Activated T-cell treated with anti-CD3 and anti-CD28 coated beads, Interleukin-2, amount 50 U/mL, for 24 hours (primary cell): Measurements from ENCODE around the gene PAFAH2.
"Not testable (repeated sequence)": the region's sequence is repeated elsewhere in the genome, so short reads cannot be mapped to it uniquely, and the experiment has no call there.

Source experiments
- DNase-seq: peaks from one replicate; pipeline ENCODE4 v3.0.0-alpha.2; 2020
- H3K27ac Mint-ChIP-seq: 2 replicates; pipeline ENCODE4 v1.8.0; 2020; ENCODE audit warnings: mild to moderate bottlenecking, mixed read lengths
- H3K27me3 Mint-ChIP-seq: 2 replicates; pipeline ENCODE4 v1.8.0; 2020; ENCODE audit warnings: mixed read lengths
- H3K36me3 Mint-ChIP-seq: 2 replicates; pipeline ENCODE4 v1.8.0; 2020; ENCODE audit warnings: low read depth, mixed read lengths
- H3K4me1 Mint-ChIP-seq: 2 replicates; pipeline ENCODE4 v1.8.0; 2020; ENCODE audit warnings: low read depth, mixed read lengths
- H3K4me3 Mint-ChIP-seq: 2 replicates; pipeline ENCODE4 v1.8.0; 2020; ENCODE audit warnings: mild to moderate bottlenecking, moderate library complexity, mixed read lengths
- H3K9me3 Mint-ChIP-seq: 2 replicates; pipeline ENCODE4 v1.8.0; 2020; ENCODE audit warnings: mixed read lengths

Gene PAFAH2

GRCh38 chr1:25990251-25990650 lies 7.6 kb downstream of the PAFAH2 start:
- H3K9me3 Mint-ChIP-seq: no peaks in the 10 kb centered on the region
- peaks cover 63% of the 10 kb centered on the region for H3K4me1 Mint-ChIP-seq
- H3K27me3 Mint-ChIP-seq: no peaks in the 10 kb centered on the region
- peak overlapping the region; percentile 88 for H3K27ac Mint-ChIP-seq
- peaks cover 31% of the 10 kb centered on the region for H3K36me3 Mint-ChIP-seq
- DNase-seq: no peak
- H3K4me3 Mint-ChIP-seq: peak overlapping the region; percentile 75

GRCh38 chr1:25989440-25990234 lies 8.2 kb downstream of the PAFAH2 start:
- Mint-ChIP-seq H3K36me3 (peaks cover 34% of the 10 kb centered on the region), H3K4me3 (peak overlapping the region; percentile 75), H3K27me3 (no peaks in the 10 kb centered on the region), H3K27ac (peak overlapping the region; percentile 88), H3K9me3 (no peaks in the 10 kb centered on the region), H3K4me1 (peaks cover 61% of the 10 kb centered on the region)
- DNase-seq: peak; percentile 38

GRCh38 chr1:25987951-25988350 lies 9.9 kb downstream of the PAFAH2 start:
- no peak overlapping the region for H3K27ac Mint-ChIP-seq
- peaks cover 53% of the 10 kb centered on the region for H3K4me1 Mint-ChIP-seq
- H3K4me3 Mint-ChIP-seq: no peak overlapping the region
- no peaks in the 10 kb centered on the region for H3K27me3 Mint-ChIP-seq
- H3K36me3 Mint-ChIP-seq: peaks cover 47% of the 10 kb centered on the region
- no peaks in the 10 kb centered on the region for H3K9me3 Mint-ChIP-seq
- no peak for DNase-seq

- not testable (repeated sequence) for H3K27me3 Mint-ChIP-seq, DNase-seq, H3K4me3 Mint-ChIP-seq, H3K9me3 Mint-ChIP-seq, H3K27ac Mint-ChIP-seq
- peaks cover 59% of the 10 kb centered on the region for H3K36me3 Mint-ChIP-seq
- H3K4me1 Mint-ChIP-seq: peaks cover 41% of the 10 kb centered on the region
These were observed 11.1 kb downstream of the PAFAH2 start for GRCh38 chr1:25986773-25987172.

- peaks cover 35% of the 10 kb centered on the region for H3K4me1 Mint-ChIP-seq
- no peak overlapping the region for H3K27ac Mint-ChIP-seq
- H3K9me3 Mint-ChIP-seq: no peaks in the 10 kb centered on the region
- no peaks in the 10 kb centered on the region for H3K27me3 Mint-ChIP-seq
- DNase-seq: no peak
- no peak overlapping the region for H3K4me3 Mint-ChIP-seq
- peaks cover 67% of the 10 kb centered on the region for H3K36me3 Mint-ChIP-seq
These were observed 12.2 kb downstream of the PAFAH2 start for GRCh38 chr1:25985670-25986069.

GRCh38 chr1:25985171-25985570 lies 12.7 kb downstream of the PAFAH2 start:
- Mint-ChIP-seq H3K4me1 (peaks cover 30% of the 10 kb centered on the region), H3K4me3 (no peak overlapping the region), H3K27ac (no peak overlapping the region), H3K27me3 (no peaks in the 10 kb centered on the region), H3K36me3 (peaks cover 65% of the 10 kb centered on the region), H3K9me3 (no peaks in the 10 kb centered on the region)
- no peak for DNase-seq

GRCh38 chr1:25979210-25979609 lies 18.7 kb downstream of the PAFAH2 start:
- H3K4me3 Mint-ChIP-seq: no peak overlapping the region
- no peaks in the 10 kb centered on the region for H3K9me3 Mint-ChIP-seq
- H3K27ac Mint-ChIP-seq: no peak overlapping the region
- peaks cover 81% of the 10 kb centered on the region for H3K36me3 Mint-ChIP-seq
- no peaks in the 10 kb centered on the region for H3K27me3 Mint-ChIP-seq
- no peaks in the 10 kb centered on the region for H3K4me1 Mint-ChIP-seq
- no peak for DNase-seq

GRCh38 chr1:25978403-25978802 lies 19.5 kb downstream of the PAFAH2 start:
- H3K9me3 Mint-ChIP-seq: no peaks in the 10 kb centered on the region
- DNase-seq: no peak
- H3K27ac Mint-ChIP-seq: no peak overlapping the region
- H3K27me3 Mint-ChIP-seq: no peaks in the 10 kb centered on the region
- peaks cover 81% of the 10 kb centered on the region for H3K36me3 Mint-ChIP-seq
- H3K4me3 Mint-ChIP-seq: no peak overlapping the region
- H3K4me1 Mint-ChIP-seq: peaks cover 5% of the 10 kb centered on the region

- no peaks in the 10 kb centered on the region for H3K9me3 Mint-ChIP-seq
- H3K36me3 Mint-ChIP-seq: peaks cover 80% of the 10 kb centered on the region
- DNase-seq: no peak
These were observed 20.1 kb downstream of the PAFAH2 start for GRCh38 chr1:25977801-25978200.

GRCh38 chr1:25973610-25974321 lies 24.1 kb downstream of the PAFAH2 start:
- Mint-ChIP-seq H3K4me1 (peaks cover 29% of the 10 kb centered on the region), H3K36me3 (peaks cover 84% of the 10 kb centered on the region), H3K27me3 (no peaks in the 10 kb centered on the region), H3K27ac (peak overlapping the region; percentile 32), H3K9me3 (no peaks in the 10 kb centered on the region), H3K4me3 (no peak overlapping the region)
- DNase-seq: no peak

More at GRCh38 chr1:25977801-25978200, 20.1 kb downstream of the PAFAH2 start:
- Mint-ChIP-seq H3K4me1 (peaks cover 7% of the 10 kb centered on the region), H3K27me3 (no peaks in the 10 kb centered on the region), H3K27ac (no peak overlapping the region), H3K4me3 (no peak overlapping the region)

GRCh38 chr1:25971811-25972180 lies 26.1 kb downstream of the PAFAH2 start:
- H3K4me1 Mint-ChIP-seq: peaks cover 29% of the 10 kb centered on the region
- H3K4me3 Mint-ChIP-seq: peak overlapping the region; percentile 38
- peaks cover 81% of the 10 kb centered on the region for H3K36me3 Mint-ChIP-seq

GRCh38 chr1:25971066-25971810 lies 26.6 kb downstream of the PAFAH2 start:
- H3K4me3 Mint-ChIP-seq: peak overlapping the region; percentile 38
- H3K36me3 Mint-ChIP-seq: peaks cover 80% of the 10 kb centered on the region

More at GRCh38 chr1:25971811-25972180, 26.1 kb downstream of the PAFAH2 start:
- DNase-seq: no peak
- H3K27me3 Mint-ChIP-seq: no peaks in the 10 kb centered on the region
- no peaks in the 10 kb centered on the region for H3K9me3 Mint-ChIP-seq
- H3K27ac Mint-ChIP-seq: peak overlapping the region; percentile 93

GRCh38 chr1:25967308-25967707 lies 30.6 kb downstream of the PAFAH2 start:
- no peak for DNase-seq
- Mint-ChIP-seq H3K9me3 (no peaks in the 10 kb centered on the region), H3K4me3 (no peak overlapping the region), H3K4me1 (peaks cover 25% of the 10 kb centered on the region), H3K27me3 (no peaks in the 10 kb centered on the region), H3K36me3 (peaks cover 78% of the 10 kb centered on the region), H3K27ac (no peak overlapping the region)

More at GRCh38 chr1:25971066-25971810, 26.6 kb downstream of the PAFAH2 start:
- peak; percentile 38 for DNase-seq
- peaks cover 31% of the 10 kb centered on the region for H3K4me1 Mint-ChIP-seq
- no peaks in the 10 kb centered on the region for H3K9me3 Mint-ChIP-seq
- H3K27me3 Mint-ChIP-seq: no peaks in the 10 kb centered on the region
- H3K27ac Mint-ChIP-seq: peak overlapping the region; percentile 93

GRCh38 chr1:25959611-25960010 lies 38.3 kb downstream of the PAFAH2 start:
- Mint-ChIP-seq H3K36me3 (peaks cover 71% of the 10 kb centered on the region), H3K9me3 (peaks cover 3% of the 10 kb centered on the region), H3K27me3 (no peaks in the 10 kb centered on the region), H3K27ac (no peak overlapping the region), H3K4me3 (no peak overlapping the region), H3K4me1 (no peaks in the 10 kb centered on the region)
- no peak for DNase-seq
